MM.1S (cell line): ENCODE results near the gene UCMA.

ENCODE experiments used
- DNase-seq: peaks from one replicate; pipeline ENCODE4 v3.0.0-alpha.2; 2015
- H2AFZ ChIP-seq: fragments of 300-600 bp; sonication (generic); 2 replicates; pipeline ENCODE4 v1.6.0; 2016; ENCODE audit warnings: antibody characterized with exemption, low read length
- H3F3A ChIP-seq: fragments of 300-600 bp; sonication (generic); 2 replicates; pipeline ENCODE4 v1.6.1; 2016; ENCODE audit warnings: mild to moderate bottlenecking, antibody characterized with exemption, low read length, moderate library complexity, mixed read lengths; ENCODE audit not compliant: insufficient read depth
- H3K27ac ChIP-seq: fragments of 300-600 bp; sonication (generic); 2 replicates; pipeline ENCODE4 v1.5.1; 2016; ENCODE audit warnings: mild to moderate bottlenecking, low read length
- H3K27me3 ChIP-seq: fragments of 300-600 bp; sonication (generic); replicated peaks from 2 replicates; pipeline ENCODE4 v1.6.0; 2016; ENCODE audit warnings: low read length; ENCODE audit not compliant: insufficient read depth
- H3K36me3 ChIP-seq: fragments of 300-600 bp; sonication (generic); replicated peaks from 2 replicates; pipeline ENCODE4 v1.6.1; 2016; ENCODE audit warnings: mild to moderate bottlenecking, low read length, mixed read lengths; ENCODE audit not compliant: insufficient read depth
- H3K4me1 ChIP-seq: fragments of 300-600 bp; sonication (generic); 2 replicates; pipeline ENCODE4 v1.6.1; 2016; ENCODE audit warnings: low read length, mixed read lengths
- H3K4me2 ChIP-seq: fragments of 300-600 bp; sonication (generic); 2 replicates; pipeline ENCODE4 v1.6.0; 2016; ENCODE audit warnings: low read depth, low read length
- H3K4me3 ChIP-seq: fragments of 300-600 bp; sonication (generic); 2 replicates; pipeline ENCODE4 v1.5.1; 2016; ENCODE audit warnings: low read length, mixed read lengths
- H3K79me2 ChIP-seq: fragments of 300-600 bp; sonication (generic); 2 replicates; pipeline ENCODE4 v1.6.1; 2016; ENCODE audit warnings: mixed run types, low read length, mixed read lengths
- H3K9ac ChIP-seq: fragments of 300-600 bp; sonication (generic); 2 replicates; pipeline ENCODE4 v1.6.1; 2016; ENCODE audit warnings: low read length, mixed read lengths
- H3K9me2 ChIP-seq: fragments of 300-600 bp; sonication (generic); replicated peaks from 2 replicates; pipeline ENCODE4 v1.6.1; 2016; ENCODE audit warnings: mild to moderate bottlenecking, low read length, mixed read lengths; ENCODE audit not compliant: insufficient read depth
- H3K9me3 ChIP-seq: fragments of 300-600 bp; sonication (generic); replicated peaks from 2 replicates; pipeline ENCODE4 v1.6.1; 2016; ENCODE audit warnings: mild to moderate bottlenecking, low read length, mixed read lengths; ENCODE audit not compliant: insufficient read depth
- H4K20me1 ChIP-seq: fragments of 300-600 bp; sonication (generic); 2 replicates; pipeline ENCODE4 v1.6.1; 2016; ENCODE audit warnings: mild to moderate bottlenecking, low read length, moderate library complexity, mixed read lengths; ENCODE audit not compliant: insufficient read depth
- CTCF ChIP-seq: fragments of 300-600 bp; sonication (generic); IDR thresholded peaks from 2 replicates; pipeline ENCODE4 v1.5.1; 2016; ENCODE audit warnings: antibody characterized with exemption, low read length, mixed read lengths
- EZH2 ChIP-seq: fragments of 300-600 bp; sonication (generic); optimal IDR thresholded peaks from 2 replicates; pipeline ENCODE3; 2017; ENCODE audit warnings: low read depth, mild to moderate bottlenecking, antibody characterized with exemption, low read length, mixed read lengths
- EZH2phosphoT487 ChIP-seq: fragments of 300-600 bp; sonication (generic); IDR thresholded peaks from 2 replicates; pipeline ENCODE4 v1.6.1; 2018; ENCODE audit warnings: antibody characterized with exemption, low read length

The UCMA gene

DNA sequence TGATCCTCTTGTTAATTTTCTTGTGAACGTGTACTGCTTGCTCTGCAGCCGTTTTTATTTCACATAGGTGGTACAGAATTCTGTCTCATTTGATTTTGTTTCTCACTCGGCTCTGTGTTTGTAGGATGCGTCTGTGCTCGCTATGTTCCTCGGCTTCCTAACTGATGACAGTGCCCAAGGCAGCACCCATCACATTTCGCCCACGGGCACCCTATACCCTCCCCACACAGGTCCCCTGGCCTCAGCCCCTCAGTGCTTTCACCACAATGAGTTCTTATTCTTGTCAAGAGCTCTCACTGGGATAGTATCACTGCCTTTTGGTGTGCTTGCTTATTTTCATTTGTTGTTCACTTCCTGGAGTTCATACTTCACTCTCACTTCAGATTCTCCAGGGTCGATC lies 28.1 kb downstream of the UCMA start:
- no peak for DNase-seq
- Histone ChIP-seq H3K4me3 (no peak overlapping the region), H3K4me2 (no peak overlapping the region), H3K79me2 (no peaks in the 10 kb centered on the region), H3K9ac (no peak overlapping the region), H3K27me3 (no peaks in the 10 kb centered on the region), H3K9me2 (no peaks in the 10 kb centered on the region), H3K27ac (no peak overlapping the region), H3K9me3 (no peaks in the 10 kb centered on the region), H3K36me3 (no peaks in the 10 kb centered on the region; the same call in none of the 2 replicates), H4K20me1 (no peaks in the 10 kb centered on the region), H3F3A (no peaks in the 10 kb centered on the region), H3K4me1 (no peaks in the 10 kb centered on the region), H2AFZ (no peak overlapping the region)
- TF ChIP-seq CTCF: no peak
- TF ChIP-seq EZH2: no peak
- TF ChIP-seq EZH2phosphoT487: no peak

DNA sequence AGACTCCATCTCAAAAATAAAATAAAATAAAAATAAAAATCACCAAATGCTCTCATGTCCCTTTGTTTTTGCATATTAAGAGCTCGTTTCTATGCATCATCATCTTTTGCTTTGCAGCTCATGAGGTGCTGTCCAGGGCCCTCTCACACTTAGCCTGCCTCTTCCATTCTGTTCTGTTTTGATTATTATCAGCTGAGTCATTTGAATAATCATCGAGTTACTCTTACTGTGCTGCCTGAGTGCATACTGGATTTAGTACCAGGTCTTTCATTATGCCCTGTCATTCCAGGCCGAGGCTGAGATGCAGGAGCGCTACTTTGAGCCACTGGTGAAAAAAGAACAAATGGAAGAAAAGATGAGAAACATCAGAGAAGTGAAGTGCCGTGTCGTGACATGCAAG lies 33.0 kb downstream of the UCMA start:
- H3K9me3 ChIP-seq: no peaks in the 10 kb centered on the region
- H2AFZ ChIP-seq: no peak overlapping the region
- H3K4me1 ChIP-seq: no peaks in the 10 kb centered on the region
- H3K4me3 ChIP-seq: no peak overlapping the region
- H4K20me1 ChIP-seq: no peaks in the 10 kb centered on the region
- no peaks in the 10 kb centered on the region for H3F3A ChIP-seq
- H3K4me2 ChIP-seq: no peak overlapping the region
- H3K27me3 ChIP-seq: no peaks in the 10 kb centered on the region
- H3K36me3 ChIP-seq: peaks cover 5% of the 10 kb centered on the region
- no peak overlapping the region for H3K27ac ChIP-seq
- no peaks in the 10 kb centered on the region for H3K9me2 ChIP-seq
- no peaks in the 10 kb centered on the region for H3K79me2 ChIP-seq
- TF ChIP-seq EZH2phosphoT487 (no peak), CTCF (no peak), EZH2 (no peak)
- DNase-seq: no peak
- no peak overlapping the region for H3K9ac ChIP-seq

DNA sequence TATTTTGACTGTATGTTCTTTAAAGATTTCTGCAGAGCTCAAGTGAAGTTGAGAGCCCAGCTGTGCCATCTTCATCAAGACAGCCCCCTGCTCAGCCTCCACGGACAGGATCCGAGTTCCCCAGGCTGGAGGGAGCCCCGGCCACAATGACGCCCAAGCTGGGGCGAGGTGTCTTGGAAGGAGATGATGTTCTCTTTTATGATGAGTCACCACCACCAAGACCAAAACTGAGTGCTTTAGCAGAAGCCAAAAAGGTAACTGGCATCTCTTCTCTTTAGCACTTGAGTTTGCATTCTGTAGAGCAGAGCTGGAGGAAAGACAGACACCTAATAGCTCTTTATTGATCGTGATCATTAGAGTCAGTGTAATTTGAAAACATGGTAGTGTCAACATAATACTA lies 39.2 kb downstream of the UCMA start:
- Histone ChIP-seq H3K9me3 (no peaks in the 10 kb centered on the region), H4K20me1 (no peaks in the 10 kb centered on the region), H3K36me3 (peaks cover 5% of the 10 kb centered on the region; the same call in 1 of the 2 replicates), H3K4me2 (no peak overlapping the region), H3K9ac (no peak overlapping the region), H3K79me2 (no peaks in the 10 kb centered on the region), H3F3A (no peaks in the 10 kb centered on the region), H3K9me2 (no peaks in the 10 kb centered on the region), H3K4me1 (no peaks in the 10 kb centered on the region), H3K27ac (no peak overlapping the region), H3K27me3 (no peaks in the 10 kb centered on the region), H3K4me3 (no peak overlapping the region), H2AFZ (no peak overlapping the region)
- DNase-seq: no peak
- no peak for TF ChIP-seq CTCF
- TF ChIP-seq EZH2phosphoT487: no peak
- no peak for TF ChIP-seq EZH2
